ENCODE measurements around the gene STMN3.
"Not testable (repeated sequence)": the region's sequence is repeated elsewhere in the genome, so short reads cannot be mapped to it uniquely, and the experiment has no call there.

The STMN3 gene

DNA sequence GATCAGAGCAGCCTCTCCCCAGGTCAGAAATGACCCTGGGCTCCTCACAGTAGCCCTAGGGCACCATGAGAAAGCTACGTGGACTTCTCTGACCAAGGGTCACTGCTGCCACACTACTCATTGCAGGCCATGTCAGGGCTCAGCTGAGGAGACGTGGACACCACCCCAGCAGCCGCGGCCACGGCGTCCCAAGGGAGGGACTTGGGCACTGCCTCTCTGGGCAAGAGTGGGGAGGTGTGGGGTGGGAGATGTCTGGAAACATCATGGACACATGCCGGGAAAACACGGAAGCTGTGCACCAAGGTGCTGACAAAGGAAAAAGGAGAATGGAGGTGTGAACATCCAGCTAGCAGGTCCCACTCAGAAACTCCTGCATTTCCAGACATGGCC is 35.4 kb downstream of the STMN3 start:
- in situ Hi-C loops (cut with MboI; ENCODE audit: low sequenced_read_pairs) = no loop called here

DNA sequence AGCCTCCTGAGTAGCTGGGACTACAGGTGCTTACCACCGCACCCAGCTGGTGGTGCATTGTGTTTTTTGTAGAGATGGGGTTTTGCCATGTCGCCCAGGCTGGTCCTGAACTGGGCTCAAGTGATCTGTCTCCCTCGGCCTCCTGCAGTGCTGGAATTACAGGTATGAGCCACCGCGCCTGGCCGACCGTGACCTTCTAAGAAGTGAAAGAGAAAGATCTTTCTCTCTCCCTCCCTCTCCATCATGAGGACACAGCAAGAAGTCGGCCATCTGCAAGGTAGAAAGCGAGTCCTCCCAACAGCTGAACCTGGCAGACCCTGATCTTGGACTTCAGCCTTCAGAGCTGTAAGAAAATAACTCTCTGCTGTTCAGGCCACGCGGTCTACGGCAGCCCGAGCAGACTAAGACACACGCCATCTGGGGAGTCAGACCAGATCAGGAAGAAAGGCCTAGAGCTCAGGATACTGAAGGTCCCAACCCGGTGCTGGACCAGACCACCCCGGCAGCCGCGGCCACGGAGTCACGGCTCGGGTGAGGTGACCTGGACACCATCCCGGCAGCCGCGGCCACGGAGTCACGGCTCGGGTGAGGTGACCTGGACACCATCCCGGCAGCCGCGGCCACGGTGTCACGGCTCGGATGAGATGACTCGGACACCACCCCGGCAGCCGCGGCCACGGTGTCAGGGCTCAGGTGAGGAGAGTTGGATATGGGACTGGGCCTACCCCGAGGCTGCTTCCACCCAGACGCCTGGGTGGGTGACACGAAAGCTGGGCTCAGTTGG is 35.9 kb downstream of the STMN3 start:
- in situ Hi-C loops (cut with MboI; ENCODE audit: low sequenced_read_pairs) = no loop called here

DNA sequence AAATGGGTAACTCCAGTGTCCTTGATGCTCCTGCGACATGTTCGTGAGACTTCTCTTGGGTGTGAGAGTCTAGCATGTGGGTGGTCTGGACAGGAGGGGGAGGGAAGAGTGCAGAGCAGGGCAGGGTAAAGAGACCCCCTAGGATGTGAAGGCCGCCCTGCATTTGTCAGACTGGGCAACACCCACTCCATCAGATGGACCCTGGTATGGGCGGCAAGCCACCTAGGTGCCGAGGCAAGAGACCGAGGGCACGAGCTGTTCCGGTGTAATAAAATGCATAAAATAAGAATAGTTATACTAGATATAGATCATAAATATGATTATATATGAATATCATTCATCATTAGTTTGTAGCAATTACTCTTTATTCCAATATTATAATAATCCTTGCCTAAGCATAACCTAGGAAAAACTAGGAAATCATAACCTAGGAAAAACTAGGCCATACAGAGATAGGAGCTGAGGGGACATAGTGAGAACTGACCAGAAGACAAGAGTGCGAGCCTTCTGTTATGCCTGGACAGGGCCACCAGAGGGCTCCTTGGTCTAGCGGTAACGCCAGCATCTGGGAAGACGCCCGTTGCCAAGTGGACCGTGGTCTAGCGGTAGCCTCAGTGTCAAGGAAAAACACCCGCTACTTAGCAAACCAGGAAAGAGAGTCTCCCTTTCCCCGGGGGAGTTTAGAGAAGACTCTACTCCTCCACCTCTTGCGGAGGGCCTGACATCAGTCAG is 39.2 kb downstream of the STMN3 start:
- in situ Hi-C loops (cut with MboI; ENCODE audit: low sequenced_read_pairs) = not testable (repeated sequence)

DNA sequence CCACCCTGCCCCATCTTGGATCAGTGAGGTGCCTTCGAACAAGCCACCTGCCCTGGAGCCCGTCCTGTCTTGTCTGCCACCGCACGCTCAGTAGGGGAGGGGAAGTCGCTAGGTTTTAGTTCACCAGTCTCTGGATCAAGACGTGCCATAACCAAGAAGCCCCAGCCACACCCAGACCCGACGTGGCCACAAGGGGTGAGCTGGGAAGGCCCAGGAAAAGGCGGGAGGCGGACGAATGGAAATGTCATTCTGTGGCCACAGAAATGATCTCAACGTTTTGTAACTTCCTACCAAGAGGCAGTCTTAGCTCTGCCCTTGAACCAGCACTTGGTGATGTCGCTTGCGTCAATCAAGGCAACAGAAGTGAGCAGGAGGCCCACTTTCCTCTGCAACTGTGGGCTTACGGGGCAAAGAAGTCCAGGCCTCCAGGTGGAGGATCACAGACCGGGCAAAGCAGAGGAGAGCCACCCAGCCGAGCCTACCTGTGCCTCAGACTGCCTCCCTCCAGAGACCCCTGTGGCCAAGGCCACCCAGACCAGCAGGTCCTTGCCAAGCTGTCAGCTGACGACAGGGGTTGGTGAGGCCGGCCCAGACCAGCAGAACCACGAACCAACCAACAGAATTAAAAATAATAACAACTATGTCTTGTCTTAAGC is 40.8 kb downstream of the STMN3 start:
- in situ Hi-C loops (cut with MboI; ENCODE audit: low sequenced_read_pairs) = no loop called here

DNA sequence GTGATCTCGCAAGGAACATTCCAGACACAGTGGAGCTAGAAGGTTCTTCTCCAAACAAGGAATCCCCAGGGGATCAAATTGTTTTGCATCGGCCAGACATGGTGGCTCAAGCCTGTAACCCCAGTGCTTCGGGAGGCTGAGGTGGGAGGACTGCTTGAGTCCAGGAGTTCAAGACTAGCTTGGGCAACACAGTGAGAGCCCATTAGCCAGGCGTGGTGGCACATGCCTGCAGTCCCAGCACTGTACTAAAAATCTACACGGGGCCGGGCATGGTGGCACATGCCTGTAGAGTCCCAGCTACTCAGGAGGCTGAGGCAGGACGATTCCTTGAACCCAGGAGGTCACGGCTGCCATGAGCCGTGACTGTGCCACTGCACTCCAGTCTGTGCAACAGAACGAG is 41.6 kb downstream of the STMN3 start:
- in situ Hi-C loops (cut with MboI; ENCODE audit: low sequenced_read_pairs) = no loop called here

DNA sequence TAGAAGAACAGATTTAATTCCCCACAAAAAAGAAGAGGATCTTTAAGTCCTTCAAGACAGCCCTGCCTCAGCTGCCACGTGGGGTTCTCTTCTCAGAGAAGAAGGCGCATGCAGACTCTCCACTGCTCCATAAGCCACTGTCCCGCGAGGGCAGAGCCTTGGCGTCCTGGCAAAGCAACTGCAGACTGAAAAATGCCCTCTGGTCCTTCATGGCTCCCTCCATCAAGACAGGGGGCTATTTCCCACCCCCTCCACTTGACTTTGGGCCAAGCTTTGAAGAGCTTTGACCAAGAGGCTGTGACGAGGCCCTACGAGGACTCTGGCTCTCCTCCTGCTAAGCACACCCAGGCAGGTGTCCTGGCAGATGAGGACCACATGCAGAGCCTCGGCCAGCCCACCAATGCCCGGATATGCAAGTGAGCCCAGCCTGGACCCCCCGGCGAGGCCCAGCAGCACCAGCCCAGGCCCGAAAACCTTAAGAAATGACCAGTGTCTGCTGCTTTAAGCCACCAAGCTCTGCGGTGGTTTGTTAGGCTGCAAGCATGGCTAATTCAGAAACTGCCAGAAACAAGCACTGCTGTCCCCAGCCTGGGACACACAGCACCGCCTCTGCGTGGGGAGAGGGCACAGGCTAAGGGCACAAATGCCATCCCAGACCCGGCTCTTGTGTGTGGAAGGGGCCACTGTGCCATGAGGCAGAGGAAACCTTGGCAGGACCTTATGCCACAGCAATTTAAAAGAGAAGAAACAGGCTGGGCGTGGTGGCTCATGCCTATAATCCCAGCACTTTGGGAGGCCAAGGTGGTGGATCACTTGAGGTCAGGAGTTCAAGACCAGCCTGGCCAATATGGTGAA is 42.4 kb downstream of the STMN3 start:
- in situ Hi-C loops (cut with MboI; ENCODE audit: low sequenced_read_pairs) = no loop called here

DNA sequence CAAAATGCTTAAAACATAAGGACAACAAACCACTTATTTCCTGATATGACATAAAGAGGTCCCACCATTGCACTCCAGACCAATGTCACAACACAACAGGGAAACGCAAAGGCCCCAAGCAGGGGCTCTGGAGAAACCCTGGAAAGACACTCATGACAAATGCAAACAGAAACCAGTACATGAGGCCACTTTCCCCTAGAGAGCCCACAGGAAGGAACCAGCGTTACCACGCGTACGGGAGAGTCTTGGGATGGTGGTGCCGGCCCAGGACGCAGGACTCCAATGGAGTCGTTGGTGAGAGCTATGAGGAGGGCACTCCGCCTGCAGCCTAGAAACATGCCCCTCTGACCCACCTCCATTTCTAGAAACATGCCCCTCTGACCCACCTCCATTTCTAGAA is 46.5 kb downstream of the STMN3 start:
- in situ Hi-C loops (cut with MboI; ENCODE audit: low sequenced_read_pairs) = no loop called here

DNA sequence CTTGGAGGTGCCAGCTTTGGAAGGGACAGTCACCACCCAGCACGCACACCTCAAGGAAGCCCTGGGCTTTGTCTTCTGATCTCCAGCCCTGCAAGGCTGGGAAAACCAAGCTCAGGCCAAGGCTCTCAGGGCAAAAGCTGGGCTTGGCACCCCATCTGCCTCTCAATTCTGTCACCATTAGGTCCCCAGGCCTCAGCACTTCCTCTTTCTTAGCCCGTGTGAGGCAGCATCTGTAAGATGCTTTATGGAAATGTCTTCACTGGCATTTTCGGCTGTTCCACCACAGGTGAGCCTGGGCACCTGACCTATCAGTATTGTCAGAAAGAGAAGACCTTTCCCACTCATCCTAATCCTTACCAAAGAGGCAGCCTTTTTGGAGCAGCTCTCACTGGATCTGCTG is 50.9 kb downstream of the STMN3 start:
- in situ Hi-C loops (cut with MboI; ENCODE audit: low sequenced_read_pairs) = no loop called here

DNA sequence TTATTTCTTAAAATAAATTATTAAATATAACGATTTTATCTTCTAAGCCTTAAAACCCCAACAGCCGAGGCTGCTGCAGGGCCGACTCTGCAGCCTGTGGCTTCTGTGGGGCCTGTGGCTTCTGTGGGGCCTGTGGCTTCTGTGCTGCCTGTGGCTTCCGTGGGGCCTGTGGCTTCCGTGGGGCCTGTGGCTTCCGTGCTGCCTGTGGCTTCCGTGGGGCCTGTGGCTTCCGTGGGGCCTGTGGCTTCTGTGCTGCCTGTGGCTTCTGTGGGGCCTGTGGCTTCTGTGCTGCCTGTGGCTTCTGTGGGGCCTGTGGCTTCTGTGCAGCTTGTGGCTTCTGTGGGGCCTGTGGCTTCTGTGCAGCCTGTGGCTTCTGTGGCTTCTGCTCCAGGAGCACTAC is 51.5 kb downstream of the STMN3 start:
- in situ Hi-C loops (cut with MboI; ENCODE audit: low sequenced_read_pairs) = not testable (repeated sequence)

DNA sequence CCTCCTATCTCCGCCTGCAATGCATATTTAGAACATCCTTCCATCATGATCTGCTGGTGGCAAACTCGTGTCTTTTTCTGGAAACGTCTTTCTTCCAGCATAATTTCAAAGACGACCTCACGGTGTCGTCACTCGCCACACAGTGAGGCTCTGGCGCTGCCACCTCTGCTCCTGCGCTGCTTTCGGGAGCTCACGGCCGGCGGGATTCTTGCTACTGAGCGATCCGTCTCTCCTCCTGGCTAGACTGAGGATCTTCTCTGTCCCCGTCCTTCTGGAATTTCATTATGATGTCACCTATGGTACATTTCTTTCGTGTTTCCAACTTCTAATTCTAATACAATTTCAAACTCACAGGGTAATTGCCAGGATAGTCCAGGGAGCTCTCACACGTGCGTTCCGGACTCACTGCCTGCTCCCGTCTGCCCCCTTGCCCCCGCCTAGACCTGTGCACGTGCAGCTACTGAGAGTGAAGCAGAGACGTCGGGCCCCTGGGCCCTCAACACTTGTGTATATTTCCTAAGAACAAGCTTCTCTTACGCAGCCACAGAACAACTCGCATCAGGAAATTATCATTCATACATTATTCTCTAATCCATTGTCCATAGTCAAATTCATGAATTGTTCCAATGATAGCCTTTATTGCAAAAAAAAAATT is 53.7 kb downstream of the STMN3 start:
- in situ Hi-C loops (cut with MboI; ENCODE audit: low sequenced_read_pairs) = no loop called here

DNA sequence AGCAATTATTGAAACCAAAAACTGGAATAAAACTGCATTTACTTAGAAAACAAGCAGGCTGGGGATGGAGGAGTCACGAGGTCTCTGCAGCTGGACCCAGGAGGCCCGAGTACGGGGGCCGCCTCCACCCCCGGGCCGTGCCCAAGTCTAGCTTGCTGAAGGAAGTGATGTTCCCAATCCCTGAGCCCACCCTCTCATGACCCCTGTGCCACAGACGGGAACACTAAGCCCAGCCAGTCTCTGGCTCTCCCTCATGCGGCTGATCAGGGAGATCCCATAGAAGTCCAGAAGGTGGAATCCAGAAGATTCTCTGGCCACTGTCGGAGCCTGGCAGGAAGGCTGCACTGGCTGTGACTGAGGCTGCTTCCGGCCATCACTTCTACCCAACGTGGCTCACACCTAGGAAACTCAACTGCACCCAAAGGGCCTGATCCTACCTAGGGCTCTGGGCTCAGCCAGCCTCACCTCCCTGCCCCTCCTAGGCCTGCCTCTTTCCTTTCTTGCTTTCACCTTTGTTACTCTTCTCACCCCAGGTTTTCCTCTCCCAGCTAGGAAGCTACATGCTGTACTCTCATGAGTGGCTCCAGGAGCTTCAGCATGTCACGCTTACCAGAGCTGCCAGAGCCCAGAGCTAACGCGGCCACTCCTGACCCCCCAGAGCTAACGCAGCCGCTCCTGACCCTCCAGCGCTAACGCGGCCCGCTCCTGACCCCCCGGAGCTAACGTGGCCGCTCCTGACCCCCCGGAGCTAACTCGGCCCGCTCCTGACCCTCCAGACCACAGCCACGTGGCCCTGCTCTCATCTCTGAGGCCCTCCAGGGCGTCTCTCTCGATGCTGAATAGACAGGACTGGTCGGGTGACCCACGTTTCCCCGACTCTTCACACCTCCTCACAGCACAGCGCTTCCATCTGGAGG is 54.5 kb downstream of the STMN3 start:
- in situ Hi-C loops (cut with MboI; ENCODE audit: low sequenced_read_pairs) = no loop called here

DNA sequence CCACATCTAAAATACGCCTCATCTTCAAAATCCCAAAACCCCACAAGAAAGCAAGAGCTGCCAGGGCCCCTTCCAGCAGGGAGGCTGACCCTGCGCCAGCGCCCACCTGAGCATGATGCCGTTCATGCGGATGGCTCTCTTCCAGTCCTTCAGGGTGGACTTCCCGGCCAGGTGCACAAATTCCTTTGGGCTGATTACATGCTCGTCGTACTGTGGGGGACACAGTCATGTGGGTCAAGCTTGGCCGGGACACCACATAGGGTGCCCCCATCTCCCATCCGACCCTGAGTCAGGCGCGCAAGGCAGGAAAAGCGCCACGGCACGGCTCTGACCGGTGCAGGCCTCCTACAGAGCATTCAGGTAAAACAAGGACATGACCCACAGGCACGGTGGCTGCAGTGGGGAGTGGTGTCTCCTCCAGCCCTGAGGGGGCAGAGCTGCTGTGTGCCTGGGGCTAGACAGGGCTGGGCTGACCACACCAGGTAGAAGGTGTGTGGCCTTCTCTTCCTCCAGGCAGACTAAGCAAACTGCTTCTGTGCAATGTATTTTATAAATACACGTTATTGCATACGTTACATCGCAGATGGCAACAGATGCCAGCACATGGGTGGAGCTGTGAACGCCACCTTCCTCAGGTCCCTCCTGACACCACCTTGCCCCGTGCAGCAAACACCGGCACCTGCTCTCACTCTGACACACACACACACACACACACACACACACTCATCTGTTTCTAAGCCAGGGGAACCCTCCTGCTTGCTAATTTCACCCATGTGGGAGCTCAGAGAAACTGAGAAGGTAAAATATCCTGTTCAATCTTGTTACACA is 55.4 kb downstream of the STMN3 start:
- in situ Hi-C loops (cut with MboI; ENCODE audit: low sequenced_read_pairs) = no loop called here

DNA sequence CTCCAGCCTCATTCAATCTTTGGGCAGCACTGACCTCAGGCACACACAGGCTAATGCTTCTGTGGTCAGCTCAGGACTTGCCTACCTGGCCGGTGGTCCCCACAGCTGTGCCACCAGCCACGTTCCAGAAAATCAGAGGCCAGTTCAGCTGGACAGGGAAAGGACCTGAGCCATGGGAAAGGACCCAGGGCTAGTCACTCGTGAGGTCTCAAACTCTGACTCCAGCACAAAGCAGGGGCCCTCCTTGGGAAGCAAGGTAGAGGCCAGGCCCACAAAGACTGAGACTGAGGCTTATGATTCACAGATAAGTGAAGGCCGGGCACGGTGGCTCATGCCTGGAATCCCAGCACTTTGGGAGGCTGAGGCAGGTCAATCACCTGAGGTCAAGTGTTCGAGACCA is 56.8 kb downstream of the STMN3 start:
- in situ Hi-C loops (cut with MboI; ENCODE audit: low sequenced_read_pairs) = no loop called here

DNA sequence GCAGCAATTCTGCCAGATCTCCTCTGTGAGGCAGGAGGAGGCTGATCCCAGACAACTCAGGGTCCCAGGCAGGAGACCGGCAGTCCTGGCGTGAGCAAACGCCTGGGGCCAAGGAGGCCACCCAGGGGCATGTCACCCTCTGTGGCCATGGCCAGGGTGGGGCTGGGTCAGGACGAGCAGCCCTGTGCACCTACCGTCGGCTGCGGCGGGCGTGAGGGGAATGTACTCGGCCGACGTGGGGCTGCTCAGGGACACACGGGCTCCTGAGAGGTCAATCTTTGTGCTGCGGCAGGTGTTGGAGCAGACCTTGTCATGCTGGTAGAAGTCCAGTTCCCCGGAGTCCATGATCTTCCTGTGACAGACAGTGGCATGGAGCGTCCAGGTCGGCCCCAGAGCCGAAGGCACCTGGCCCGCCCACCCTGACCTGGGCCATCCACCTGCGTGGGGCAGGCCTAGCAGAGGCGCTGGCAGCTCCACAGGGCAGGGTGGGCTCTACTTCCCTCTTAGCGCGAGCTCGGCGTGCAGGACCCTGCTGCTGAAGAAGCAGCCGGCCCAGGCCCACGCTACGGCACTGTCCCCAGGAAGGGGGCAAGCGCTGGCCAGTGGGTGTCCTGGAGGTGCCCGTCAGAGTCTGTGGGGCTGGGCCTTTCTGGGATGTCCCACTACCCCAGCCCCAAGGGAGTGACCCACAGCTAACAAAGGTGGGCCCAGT is 57.7 kb downstream of the STMN3 start:
- in situ Hi-C loops (cut with MboI; ENCODE audit: low sequenced_read_pairs) = no loop called here

DNA sequence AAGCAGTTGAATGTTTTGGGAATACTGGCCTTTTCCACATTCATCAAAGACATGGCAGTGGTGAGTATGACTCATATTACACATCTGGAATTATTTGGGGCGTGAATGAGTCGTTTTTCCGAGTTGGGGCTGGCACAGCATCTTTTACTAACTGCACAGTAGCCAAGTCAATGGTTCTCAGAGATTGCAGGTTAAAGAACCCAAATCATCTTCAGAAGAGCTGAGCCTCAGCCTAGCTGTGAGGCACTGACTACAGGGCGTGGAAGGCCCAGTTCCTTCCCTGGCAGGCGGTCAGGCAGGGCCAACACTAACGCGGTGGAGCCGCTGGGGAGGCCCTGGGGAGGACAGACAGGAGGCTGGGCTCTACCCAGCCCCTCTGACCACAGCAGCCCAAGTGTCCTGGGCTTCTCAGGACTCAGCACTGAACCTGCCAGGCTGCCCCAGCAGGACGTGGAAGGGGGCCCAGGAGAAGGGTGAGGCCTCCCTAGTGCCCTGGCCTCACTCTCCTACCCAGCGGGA is 59.1 kb downstream of the STMN3 start:
- in situ Hi-C loops (cut with MboI; ENCODE audit: low sequenced_read_pairs) = no loop called here

DNA sequence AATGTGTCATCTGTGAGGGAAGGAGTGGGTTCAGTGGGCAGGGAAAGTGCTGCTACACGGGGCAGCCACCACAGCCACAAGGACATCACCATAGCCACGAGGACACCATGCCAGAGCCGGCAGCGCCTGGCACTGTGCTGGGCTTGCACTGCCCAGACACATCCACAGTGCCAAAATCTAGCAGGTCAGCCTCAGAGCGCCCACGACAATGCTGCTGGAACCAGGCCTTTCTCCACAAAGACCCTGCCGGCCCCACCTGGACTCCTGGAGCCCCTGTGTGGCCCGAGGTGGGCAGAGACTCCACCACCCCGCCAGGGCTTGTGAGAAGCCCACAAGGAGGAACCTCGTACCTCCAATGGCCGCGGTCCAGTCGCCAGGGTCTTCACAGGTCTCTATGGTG is 60.6 kb downstream of the STMN3 start:
- in situ Hi-C loops (cut with MboI; ENCODE audit: low sequenced_read_pairs) = no loop called here

DNA sequence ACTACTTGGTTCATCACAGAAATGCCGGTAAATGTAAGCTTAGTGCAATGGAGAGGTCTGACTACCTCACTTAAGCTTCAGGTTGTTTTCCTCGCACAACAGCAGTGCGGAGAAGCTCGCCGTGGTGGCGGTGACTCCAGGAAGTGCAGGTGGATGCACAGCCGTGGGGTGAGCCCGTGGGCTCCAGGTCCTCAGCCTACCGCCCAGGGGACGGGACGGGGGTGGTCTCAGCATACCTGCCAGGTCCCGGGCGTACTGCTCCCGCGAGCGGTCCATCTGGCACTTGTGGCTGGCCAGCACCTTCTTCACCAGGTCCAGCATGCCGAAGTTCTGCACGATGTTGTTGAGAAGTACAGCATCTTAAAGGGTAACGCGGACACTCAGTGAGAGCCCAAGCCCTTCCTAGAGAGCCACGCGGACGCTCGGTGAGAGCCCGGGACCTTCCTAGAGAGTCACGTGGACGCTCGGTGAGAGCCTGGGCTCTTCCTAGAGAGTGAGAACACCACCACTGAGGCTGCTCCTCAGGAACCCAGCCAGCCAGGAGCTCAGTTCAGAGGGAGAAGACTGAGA is 61.4 kb downstream of the STMN3 start:
- in situ Hi-C loops (cut with MboI; ENCODE audit: low sequenced_read_pairs) = no loop called here

DNA sequence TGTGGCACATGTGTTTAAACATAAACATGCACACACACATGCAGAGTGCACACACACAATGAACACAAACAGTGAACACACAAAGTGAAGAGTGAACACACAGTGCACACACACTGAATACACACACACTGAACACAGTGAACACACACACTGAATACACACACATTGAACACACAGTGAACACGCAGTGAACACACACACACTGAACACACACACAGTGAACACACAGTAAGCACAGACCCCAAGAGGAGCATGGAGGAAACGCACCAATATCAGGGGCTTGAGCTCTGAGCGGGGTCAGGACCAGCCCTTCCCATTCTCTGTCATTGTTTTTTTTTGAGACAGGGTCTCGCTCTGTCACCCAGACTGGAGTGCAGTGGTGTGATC is 62.1 kb downstream of the STMN3 start:
- in situ Hi-C loops (cut with MboI; ENCODE audit: low sequenced_read_pairs) = no loop called here

Measured in HL-60/S4 treated with phorbol 12-myristate 13-acetate at 8.2 ng/mL for 4 days and 3 days (cell line).